GM06990 (cell line): ENCODE data around the gene AATK.
"Not testable (repeated sequence)": the region's sequence is repeated elsewhere in the genome, so short reads cannot be mapped to it uniquely, and the experiment has no call there.

Experiments
- DNase-seq: peaks from one replicate; pipeline ENCODE4 v3.0.0-alpha.2; 2011; ENCODE audit not compliant: insufficient read length; ENCODE audit errors: extremely low read depth
- H3K27me3 ChIP-seq: replicated peaks from 2 replicates; pipeline ENCODE4 v1.6.0; 2011; ENCODE audit warnings: low read length; ENCODE audit not compliant: control insufficient read depth, insufficient read depth
- H3K36me3 ChIP-seq: 2 replicates; pipeline ENCODE4 v1.5.1; 2011; ENCODE audit warnings: low read length; ENCODE audit not compliant: control insufficient read depth, insufficient read depth
- H3K4me3 ChIP-seq: replicated peaks from 2 replicates; pipeline ENCODE4 v1.5.1; 2011; ENCODE audit warnings: low read depth, mild to moderate bottlenecking, control low read depth, low read length
- CTCF ChIP-seq: IDR thresholded peaks from 2 replicates; pipeline ENCODE4 v1.5.1; 2011; ENCODE audit warnings: low read length, control low read depth, mild to moderate bottlenecking, inconsistent platforms; ENCODE audit not compliant: insufficient read depth, poor library complexity, severe bottlenecking

Gene AATK

GRCh38 chr17:81148571-81148970, 17.4 kb downstream of the AATK start:
- DNase-seq, result no peak
- H3K4me3 ChIP-seq, result no peak overlapping the region
- TF ChIP-seq CTCF, result no peak

GRCh38 chr17:81147701-81148100, 18.3 kb downstream of the AATK start:
- Histone ChIP-seq H3K36me3 (no peaks in the 10 kb centered on the region), H3K4me3 (no peak overlapping the region), H3K27me3 (no peaks in the 10 kb centered on the region; the same call in 1 of the 2 replicates)
- no peak for TF ChIP-seq CTCF
- DNase-seq, result no peak

More at GRCh38 chr17:81148571-81148970, 17.4 kb downstream of the AATK start:
- Histone ChIP-seq H3K36me3 (no peaks in the 10 kb centered on the region), H3K27me3 (no peaks in the 10 kb centered on the region; the same call in 1 of the 2 replicates)

- H3K36me3 ChIP-seq, H3K4me3 ChIP-seq, H3K27me3 ChIP-seq, DNase-seq: not testable (repeated sequence)
Measured at GRCh38 chr17:81146208-81146607, 19.8 kb downstream of the AATK start.

GRCh38 chr17:81144423-81144781, 21.6 kb downstream of the AATK start:
- no peaks in the 10 kb centered on the region; the same call in 1 of the 2 replicates for H3K27me3 ChIP-seq
- TF ChIP-seq CTCF, result no peak
- DNase-seq, result no peak
- no peaks in the 10 kb centered on the region for H3K36me3 ChIP-seq
- no peak overlapping the region for H3K4me3 ChIP-seq

GRCh38 chr17:81143717-81144422, 22.2 kb downstream of the AATK start:
- DNase-seq, result no peak
- H3K36me3 ChIP-seq, result no peaks in the 10 kb centered on the region
- no peak overlapping the region for H3K4me3 ChIP-seq
- H3K27me3 ChIP-seq, result no peaks in the 10 kb centered on the region; the same call in 1 of the 2 replicates
- no peak for TF ChIP-seq CTCF

GRCh38 chr17:81143200-81143527, 22.9 kb downstream of the AATK start:
- Histone ChIP-seq H3K36me3 (no peaks in the 10 kb centered on the region), H3K27me3 (no peaks in the 10 kb centered on the region; the same call in 1 of the 2 replicates), H3K4me3 (no peak overlapping the region)
- no peak for DNase-seq
- no peak for TF ChIP-seq CTCF
